GM13976 (cell line): Measurements from ENCODE around the gene KLRF1.
"Not testable (repeated sequence)": the region's sequence is repeated elsewhere in the genome, so short reads cannot be mapped to it uniquely, and the experiment has no call there.

Source experiments
- DNase-seq: peaks from one replicate; pipeline ENCODE4 v3.0.0; 2012; ENCODE audit warnings: low spot score
- CTCF ChIP-seq: IDR thresholded peaks from 2 replicates; pipeline ENCODE4 v1.5.1; 2012; ENCODE audit warnings: borderline replicate concordance, mild to moderate bottlenecking; ENCODE audit not compliant: insufficient read depth; ENCODE audit errors: extremely low read depth, missing control alignments, control extremely low read depth
- in situ Hi-C: fragments of 300-500 bp; cut with MboI; formaldehyde crosslinking; loops from one replicate; pipeline ENCODE4 v1.12.0; 2022; ENCODE audit warnings: low sequenced_read_pairs, mixed read lengths, inconsistent platforms; ENCODE audit not compliant: unreplicated experiment

The KLRF1 gene

DNA sequence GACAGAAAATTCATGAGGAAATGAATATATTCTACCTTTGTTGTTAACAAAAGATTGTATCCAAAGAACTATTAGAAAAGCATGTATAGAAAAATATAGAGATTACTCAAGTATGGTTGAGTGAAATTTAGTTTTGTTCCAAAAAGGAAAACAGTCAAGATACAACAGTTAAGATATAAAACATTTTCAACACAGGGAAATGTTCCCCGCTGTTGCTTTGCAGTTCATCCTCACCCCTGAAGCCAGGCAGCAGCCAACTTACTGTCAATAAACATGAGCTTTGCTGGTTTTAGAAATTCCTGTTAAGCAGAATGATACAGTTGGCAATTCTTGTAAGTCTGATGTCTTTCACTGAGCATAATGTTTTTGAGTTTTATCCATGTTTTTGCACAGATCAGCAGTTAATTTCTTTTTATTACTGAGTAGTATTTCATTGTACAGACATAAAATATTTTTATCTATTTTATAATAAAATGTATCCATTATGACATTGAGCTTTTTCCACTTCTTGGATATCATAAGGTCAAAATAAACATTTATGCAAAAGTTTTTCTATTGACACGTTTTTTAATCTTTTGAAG, 43.1 kb downstream of the KLRF1 start:
- in situ Hi-C loops = no loop called here
- no peak for TF ChIP-seq CTCF
- DNase-seq = no peak

GRCh38 chr12:9872162-9872561, 44.9 kb downstream of the KLRF1 start:
- in situ Hi-C loops = no loop called here
- no peak for TF ChIP-seq CTCF
- no peak for DNase-seq

GRCh38 chr12:9872742-9873141, 45.5 kb downstream of the KLRF1 start:
- TF ChIP-seq CTCF = no peak
- no peak for DNase-seq
- in situ Hi-C loops = no loop called here

GRCh38 chr12:9876120-9876519, 48.8 kb downstream of the KLRF1 start:
- DNase-seq, in situ Hi-C loops: not testable (repeated sequence)

GRCh38 chr12:9880532-9881078, 53.3 kb downstream of the KLRF1 start:
- in situ Hi-C loops = no loop called here
- TF ChIP-seq CTCF = no peak
- DNase-seq = no peak

DNA sequence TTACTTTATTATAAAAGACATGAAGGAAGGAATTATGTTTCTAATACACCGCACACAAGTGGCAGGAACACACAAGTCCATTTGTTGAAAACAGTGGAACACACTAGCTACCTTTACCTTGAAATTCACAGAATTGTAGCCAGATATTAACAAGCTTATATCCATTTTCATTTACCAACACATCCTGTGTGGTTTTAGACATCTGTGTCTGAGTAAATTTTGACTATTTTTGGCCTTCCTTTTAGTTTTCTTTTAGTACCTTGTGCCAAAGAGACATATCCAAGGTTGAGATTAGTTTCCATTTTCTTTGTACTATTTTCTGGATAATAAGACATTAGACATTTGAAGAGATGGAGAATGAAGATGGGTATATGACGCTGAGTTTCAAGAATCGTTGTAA, 54.0 kb downstream of the KLRF1 start, which contains the start of gene KLRF2:
Gene KLRF2 (plus strand): TSS at position 244 of the 400 bp plus-strand sequence. CDS start 107 bp downstream, at position 351.
- TF ChIP-seq CTCF = no peak
- in situ Hi-C loops = no loop called here

DNA sequence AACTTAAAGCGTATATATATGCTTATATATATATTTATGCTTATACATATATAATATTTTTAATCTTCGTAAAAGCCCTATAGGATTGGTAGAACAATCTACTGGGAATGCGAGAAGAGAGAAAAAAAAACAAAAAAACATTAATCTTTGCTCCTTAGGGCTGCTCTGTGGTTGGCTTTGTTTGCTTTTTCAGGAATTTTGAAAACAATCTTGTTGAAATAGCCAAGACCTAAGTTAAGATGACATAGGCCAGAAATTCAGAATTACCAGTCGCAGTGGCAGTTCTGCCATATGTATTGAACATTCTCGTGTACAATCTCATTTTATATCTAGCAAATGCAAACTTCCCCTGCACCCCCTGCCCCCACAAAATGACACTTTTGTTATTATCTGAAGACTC, 54.7 kb downstream of the KLRF1 start:
- DNase-seq = no peak
- in situ Hi-C loops = no loop called here
- no peak for TF ChIP-seq CTCF

More for the DNA sequence above, 54.0 kb downstream of the KLRF1 start, which contains the start of gene KLRF2:
- no peak for DNase-seq
